B cell (primary cell): Measurements from ENCODE around the gene BRD1. TPM values are rescaled to one million over a fixed set of nuclear protein-coding genes. Genes with fewer than 3 reads are reported as not detected.

Experiments used
- ATAC-seq: fragments of 200-7000 bp; cut with Tn5 transposase; one replicate; pipeline ENCODE4 v1.10.0; 2021; ENCODE audit warnings: low read depth, mild to moderate bottlenecking, moderate number of reproducible peaks, moderate library complexity
- CTCF ChIA-PET: fragments of 350-600 bp; sonication (Branson Sonifier 250); formaldehyde crosslinking; loops from one replicate; lab custom pipeline; 2021; ENCODE audit warnings: antibody characterized with exemption, inconsistent platforms; lab: Charles Lee
- POLR2A ChIA-PET: fragments of 350-600 bp; sonication (Branson Sonifier 250); formaldehyde crosslinking; loops from one replicate; lab custom pipeline; 2021; ENCODE audit warnings: antibody characterized with exemption; lab: Charles Lee
- DNase-seq: peaks from one replicate; pipeline ENCODE4 v3.0.0; 2013
- H2AFZ ChIP-seq: 2 replicates; pipeline ENCODE4 v1.6.1; 2012; ENCODE audit warnings: mild to moderate bottlenecking, low read depth, low read length; ENCODE audit not compliant: insufficient read depth, poor library complexity, severe bottlenecking
- H3K27ac ChIP-seq, 2 donors: 1 replicate in 1 of 2; 2 replicates in 1 of 2; pipeline ENCODE4 v1.5.1; 2012 to 2013; ENCODE audit warnings: low read length in 2 of 2, mild to moderate bottlenecking in 2 of 2, moderate library complexity in 1 of 2
- H3K27me3 ChIP-seq, 4 experiments: fragments of 200-600 bp in 1 of 4; sonication (generic) in 1 of 4; replicated peaks in 1 of 4; 1 replicate in 2 of 4; 2 replicates in 2 of 4; pipeline versions ENCODE4 v1.6.1 to v1.7.0; 2013 to 2016; ENCODE audit warnings: low read length in 3 of 4, mild to moderate bottlenecking in 2 of 4, mixed read lengths in 1 of 4, moderate library complexity in 1 of 4; ENCODE audit not compliant: insufficient read depth in 4 of 4, control insufficient read depth in 3 of 4; ENCODE audit errors: control extremely low read depth in 1 of 4
- H3K36me3 ChIP-seq, 2 experiments: replicated peaks in 1 of 2; 1 replicate in 1 of 2; 2 replicates in 1 of 2; pipeline versions ENCODE4 v1.6.1 to v1.7.1; 2013; ENCODE audit warnings: low read length in 1 of 2; ENCODE audit not compliant: insufficient read depth in 2 of 2, control insufficient read depth in 1 of 2; ENCODE audit errors: control extremely low read depth in 1 of 2, extremely low read depth in 1 of 2
- H3K4me1 ChIP-seq, 2 donors: fragments of 200-600 bp in 1 of 2; sonication (generic) in 1 of 2; 1 replicate in 1 of 2; 2 replicates in 1 of 2; pipeline versions ENCODE4 v1.5.1 to v1.6.1; 2013 to 2017; ENCODE audit warnings: low read length in 2 of 2; ENCODE audit not compliant: control insufficient read depth in 2 of 2, insufficient read depth in 2 of 2
- H3K4me2 ChIP-seq: replicated peaks from 2 replicates; pipeline ENCODE3; 2012; ENCODE audit warnings: mild to moderate bottlenecking, low read depth, low read length; ENCODE audit not compliant: poor library complexity, severe bottlenecking
- H3K4me3 ChIP-seq, 5 experiments: fragments of 200-600 bp in 1 of 5; sonication (generic) in 1 of 5; 1 replicate in 3 of 5; 2 replicates in 2 of 5; pipeline versions ENCODE4 v1.5.1 to v1.7.0; 2011 to 2016; ENCODE audit warnings: low read length in 4 of 5, mild to moderate bottlenecking in 4 of 5, low read depth in 2 of 5, control low read depth in 1 of 5, moderate library complexity in 1 of 5; ENCODE audit not compliant: insufficient read depth in 1 of 5; ENCODE audit errors: control extremely low read depth in 1 of 5, extremely low read depth in 1 of 5
- H3K79me2 ChIP-seq: fragments of 200-600 bp; sonication (generic); one replicate; pipeline ENCODE4 v1.6.0; 2016; ENCODE audit warnings: low read length; ENCODE audit not compliant: control insufficient read depth, insufficient read depth
- H3K9ac ChIP-seq: fragments of 200-600 bp; sonication (generic); 2 replicates; pipeline ENCODE4 v1.6.1; 2017; ENCODE audit warnings: mild to moderate bottlenecking, low read length, moderate library complexity
- H3K9me3 ChIP-seq, 3 donors: one replicate each; pipeline versions ENCODE4 v1.6.1 to v1.7.1; 2013; ENCODE audit warnings: low read length in 2 of 3; ENCODE audit not compliant: control insufficient read depth in 2 of 3, insufficient read depth in 1 of 3; ENCODE audit errors: control extremely low read depth in 1 of 3
- H4K20me1 ChIP-seq: 2 replicates; pipeline ENCODE4 v1.6.0; 2012; ENCODE audit warnings: mild to moderate bottlenecking, low read length; ENCODE audit not compliant: insufficient read depth, control insufficient read depth, poor library complexity, severe bottlenecking
- H3K27ac Mint-ChIP-seq: one replicate; pipeline ENCODE4 v1.8.0; 2021; ENCODE audit warnings: mixed read lengths
- H3K27me3 Mint-ChIP-seq: one replicate; pipeline ENCODE4 v1.8.0; 2021; ENCODE audit warnings: mixed read lengths
- H3K4me1 Mint-ChIP-seq: one replicate; pipeline ENCODE4 v1.8.0; 2021; ENCODE audit warnings: mixed read lengths
- H3K4me3 Mint-ChIP-seq: one replicate; pipeline ENCODE4 v1.8.0; 2021; ENCODE audit warnings: mixed read lengths
- H3K9me3 Mint-ChIP-seq: one replicate; pipeline ENCODE4 v1.8.0; 2022; ENCODE audit warnings: mixed read lengths; ENCODE audit not compliant: insufficient read depth
- CTCF ChIP-seq: fragments of 200-600 bp; IDR thresholded peaks from one replicate; pipeline ENCODE4 v1.8.0; 2022; ENCODE audit warnings: antibody characterized with exemption, mild to moderate bottlenecking
- EZH2 ChIP-seq: IDR thresholded peaks from 2 replicates; pipeline ENCODE4 v1.6.1; 2012; ENCODE audit warnings: borderline replicate concordance, low read depth, mild to moderate bottlenecking, moderate library complexity, low read length; ENCODE audit not compliant: insufficient read depth, poor library complexity, severe bottlenecking
- WGBS: methylation state at CpG from one replicate; pipeline ENCODE4 v1.1.5; 2013; ENCODE audit warnings: missing lambda C conversion rate; ENCODE audit not compliant: insufficient coverage; 5-methylcytosine and 5-hydroxymethylcytosine counted together
- intact Hi-C: fragments of 100-400 bp; cut with micrococcal nuclease; formaldehyde crosslinking; loops from one replicate; pipeline ENCODE4 v1.10.0; 2022
- polyA plus RNA-seq: library from polyadenylated mRNA; depleted of rRNA; stranded (reverse); fragments of >200 nt; gene quantifications from 2 replicates; pipeline ENCODE4 v1.2.3, GENCODE V29; 2012
- total RNA-seq, 2 donors: library from RNA; stranded (reverse); fragments of 120-200 nt in 1 of 2; gene quantifications; 1 replicate in 1 of 2; 2 replicates in 1 of 2; pipeline versions ENCODE4 v1.2.3 to v1.2.4, GENCODE V29; 2013 to 2022

BRD1 gene
- total and polyA plus RNA-seq, 2 donors (not counting 1 experiment from before 2014, with no cell fraction given), result 16.9 to 73.3 TPM

- Histone ChIP-seq H4K20me1 (peaks cover 15% of the 10 kb centered on the region), H3K79me2 (peaks cover 11% of the 10 kb centered on the region), H3K27me3 (peaks cover 0 to 38% (median 19%) of the 10 kb centered on the region in 4 experiments), H3K4me3 (peak overlapping the region in 1 of 5 experiments; percentile 39), H3K4me2 (peak overlapping the region; percentile 91), H3K36me3 (no peaks in the 10 kb centered on the region), H3K4me1 (peaks cover 30 to 41% of the 10 kb centered on the region in 2 donors), H2AFZ (no peak overlapping the region), H3K9me3 (peaks cover 0 to 14% (median 0%) of the 10 kb centered on the region in 3 donors), H3K27ac (no peak overlapping the region), H3K9ac (peak overlapping the region; percentile 51)
- 71% methylated on average over 30 of the region's 31 CpGs for WGBS
- DNase-seq (no peak), ATAC-seq (no peak)
- Mint-ChIP-seq H3K4me1 (peaks cover 31% of the 10 kb centered on the region), H3K27ac (peak overlapping the region; percentile 50), H3K9me3 (no peaks in the 10 kb centered on the region), H3K27me3 (peaks cover 35% of the 10 kb centered on the region), H3K4me3 (peak overlapping the region; percentile 52)
- intact Hi-C loops, result loop anchor here (5.0 kb wide), 2 partner anchors 122 to 342 kb away; no protein-coding TSS in a partner anchor
- TF ChIP-seq EZH2 (no peak), CTCF (no peak)
- ChIA-PET POLR2A (interaction anchor here (0.6 kb wide), 1 partner anchor 10 kb away, joined by 3 read pairs; no protein-coding TSS in a partner anchor), CTCF (no interaction called here)
Measured at GRCh38 chr22:49850021-49850911, 22.6 kb upstream of the BRD1 start.
